GM19023 (cell line): Measurements from ENCODE around the gene SEMA3A.
A peak's percentile ranks its signal among the peaks of the same experiment; 100 is the strongest.

Source experiments
- ATAC-seq: cut with Tn5 transposase; IDR thresholded peaks from one replicate; pipeline ENCODE4 v1.9.1; 2021; ENCODE audit warnings: mild to moderate bottlenecking, moderate library complexity; ENCODE audit not compliant: unreplicated experiment

The SEMA3A gene

DNA sequence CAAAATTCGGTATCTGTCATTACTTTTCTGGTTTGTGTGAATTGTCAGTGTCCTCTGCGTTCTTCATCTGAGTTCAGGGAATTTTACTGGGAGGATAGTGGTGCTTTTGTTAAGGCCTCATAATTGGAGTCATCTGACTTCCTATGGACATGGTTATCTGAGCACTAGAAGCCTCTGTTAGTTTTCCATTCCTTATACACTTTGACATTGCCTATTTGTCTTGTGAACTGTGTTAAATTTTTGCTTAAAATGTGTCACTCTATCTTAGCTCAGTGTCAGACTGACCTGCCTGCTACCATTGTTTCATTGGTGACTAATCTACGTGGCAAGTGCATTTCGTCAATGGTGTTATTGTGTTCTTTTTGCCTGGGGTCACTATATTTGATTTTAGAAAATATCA, 253.3 kb downstream of the SEMA3A start:
- ATAC-seq, result no peak

DNA sequence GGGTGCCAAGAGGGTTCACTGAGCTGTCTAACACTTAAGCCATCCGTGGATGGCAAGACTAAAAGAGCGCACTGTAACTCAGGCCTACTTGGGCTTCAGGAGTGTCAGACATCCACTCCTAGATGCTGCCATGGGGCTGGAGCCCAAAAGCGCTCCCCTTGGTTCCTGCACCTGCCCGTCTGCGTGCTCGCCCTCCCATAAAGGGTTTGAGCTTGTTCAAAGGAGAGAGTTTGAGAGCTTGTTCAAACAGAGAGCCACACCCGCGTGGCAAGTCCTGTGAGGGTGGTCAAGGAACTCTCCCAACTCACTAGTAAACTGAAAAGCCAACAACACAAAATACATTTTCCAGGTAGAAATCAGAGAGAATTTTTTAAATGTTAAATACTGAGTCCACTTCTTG, 256.7 kb downstream of the SEMA3A start:
- no peak for ATAC-seq

- ATAC-seq, result peak; percentile 87
Observed at GRCh38 chr7:83936056-83936708, 258.4 kb downstream of the SEMA3A start.

DNA sequence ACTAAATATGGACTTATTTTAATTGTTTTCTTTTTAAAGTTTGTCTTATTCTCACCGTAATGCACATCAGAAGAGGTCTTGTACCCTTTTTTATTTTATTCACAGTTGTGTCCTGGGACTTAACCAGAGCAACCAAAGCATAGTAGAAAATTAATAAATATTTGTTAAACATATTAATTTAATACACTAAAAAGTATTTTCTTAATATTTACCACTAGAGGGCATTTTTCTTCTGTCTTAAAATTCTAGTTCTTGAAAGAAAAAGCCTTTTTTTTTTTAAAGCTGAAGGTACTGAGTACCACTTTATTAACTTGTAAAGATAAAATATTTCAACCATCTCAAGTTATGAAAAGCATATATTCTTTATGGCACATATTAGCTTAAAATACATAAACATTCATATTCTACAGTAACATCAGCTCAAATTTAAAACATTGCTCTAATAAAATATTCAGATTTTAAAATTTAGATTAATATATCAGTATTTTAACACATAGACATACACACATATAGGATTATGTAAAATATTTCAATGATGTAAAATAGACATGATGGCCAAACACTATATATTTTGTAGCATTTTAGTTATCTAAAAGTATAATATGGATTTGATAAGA, 260.4 kb downstream of the SEMA3A start:
- no peak for ATAC-seq

DNA sequence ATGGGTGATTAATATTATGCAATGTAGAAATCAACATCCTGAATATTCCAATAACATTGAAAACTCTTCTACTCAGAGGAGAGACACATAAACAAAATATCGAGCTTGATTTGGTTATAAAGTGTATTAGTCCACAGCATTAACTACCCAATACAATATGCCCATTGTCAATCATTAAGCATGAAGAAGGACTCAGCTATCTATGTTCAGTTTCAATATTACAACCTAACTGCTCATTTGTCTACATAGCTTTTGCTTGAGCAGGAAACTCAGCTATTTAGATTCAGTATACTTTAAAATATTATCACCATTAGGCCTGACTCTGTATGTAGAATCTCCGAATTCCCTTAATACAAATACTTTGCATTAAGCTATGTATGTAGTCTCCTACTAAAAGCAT, 262.6 kb downstream of the SEMA3A start:
- no peak for ATAC-seq

- no peak for ATAC-seq
Observed at GRCh38 chr7:83930262-83930661, 264.3 kb downstream of the SEMA3A start.

- ATAC-seq, result no peak
Observed at GRCh38 chr7:83925860-83926259, 268.7 kb downstream of the SEMA3A start.

GRCh38 chr7:83921941-83922607, 272.5 kb downstream of the SEMA3A start:
- no peak for ATAC-seq

GRCh38 chr7:83921271-83921940, 273.2 kb downstream of the SEMA3A start:
- no peak for ATAC-seq

GRCh38 chr7:83918142-83918541, 276.4 kb downstream of the SEMA3A start:
- ATAC-seq, result no peak

GRCh38 chr7:83913174-83913573, 281.4 kb downstream of the SEMA3A start:
- ATAC-seq, result no peak

DNA sequence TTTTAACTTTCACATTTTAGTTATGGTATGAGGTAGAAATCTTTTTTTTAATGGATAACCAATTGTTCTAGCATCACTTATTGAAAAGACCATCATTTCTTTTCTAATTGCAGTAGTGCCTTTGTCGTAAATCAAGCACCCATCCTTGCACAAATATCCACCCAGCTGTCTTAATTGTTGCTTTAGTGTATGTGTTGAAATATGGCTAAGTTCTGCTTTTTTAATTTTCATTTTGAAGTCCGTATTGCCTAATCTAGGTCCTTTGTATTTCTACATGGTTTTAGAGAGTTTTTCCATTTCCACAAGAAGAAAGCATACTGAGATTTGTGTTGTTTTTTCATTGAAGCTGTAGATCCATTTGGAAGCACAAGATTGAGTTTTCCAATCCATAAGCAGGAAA, 286.1 kb downstream of the SEMA3A start:
- ATAC-seq, result no peak
